Kidney capillary endothelial cell (primary cell): ENCODE measurements around the gene GCAT.

Experiments used
- DNase-seq: peaks from one replicate; pipeline ENCODE4 v3.0.0-alpha.2; 2018; ENCODE audit warnings: low spot score

GCAT gene

DNA sequence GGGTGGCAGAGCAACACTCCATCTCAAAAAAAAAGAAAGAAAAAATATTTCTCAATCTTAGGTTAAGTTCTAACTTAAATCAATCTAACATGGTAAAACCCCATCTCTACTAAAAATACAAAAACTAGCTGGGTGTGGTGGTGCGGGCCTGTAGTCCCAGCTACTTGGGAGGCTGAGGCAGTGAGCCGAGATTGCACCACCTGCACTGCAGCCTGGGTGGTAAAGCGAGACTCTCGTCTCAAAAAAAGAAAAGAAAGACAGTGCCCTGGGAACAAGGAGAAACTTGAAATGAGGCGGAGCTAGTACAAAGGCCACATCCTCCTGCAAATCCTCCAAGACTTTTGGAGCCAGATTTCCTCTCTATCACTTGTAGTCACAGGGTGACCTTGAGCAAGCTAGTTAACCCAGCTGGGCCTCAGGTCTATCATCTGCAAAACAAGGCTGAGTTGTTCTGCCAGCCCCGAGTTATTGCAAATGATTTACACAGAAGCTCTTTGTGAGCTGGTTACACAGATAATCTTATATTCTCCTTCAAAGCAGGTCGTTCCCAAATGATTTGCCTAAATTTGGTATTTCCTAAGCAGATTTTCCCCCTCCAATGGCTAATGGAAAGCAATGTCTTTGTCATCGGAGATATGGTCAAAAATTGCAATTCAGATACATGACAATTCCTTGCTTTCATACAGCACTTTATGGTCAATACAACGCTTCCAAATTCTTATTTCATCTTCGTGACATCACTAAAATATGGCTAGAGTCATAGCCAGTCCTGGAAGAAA, 34.5 kb downstream of the GCAT start:
- DNase-seq = no peak

DNA sequence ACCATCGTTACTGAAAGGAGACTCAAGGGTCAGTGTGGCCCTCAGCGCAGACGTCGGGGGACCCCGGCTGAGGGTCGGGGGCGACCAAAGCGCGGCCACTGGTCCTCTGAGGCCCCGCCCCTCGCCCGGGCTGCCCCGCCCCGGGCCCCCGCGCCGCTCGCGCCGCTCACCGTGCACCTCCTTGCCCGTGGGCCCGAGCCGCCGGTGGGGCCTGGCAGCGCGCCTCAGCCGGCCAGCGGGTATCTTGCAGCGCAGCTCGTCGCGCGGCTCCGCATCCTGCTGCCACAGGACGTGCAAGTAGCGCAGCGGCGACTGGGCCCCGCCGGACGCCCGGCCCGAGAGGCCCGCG, 36.0 kb downstream of the GCAT start:
- no peak for DNase-seq

DNA sequence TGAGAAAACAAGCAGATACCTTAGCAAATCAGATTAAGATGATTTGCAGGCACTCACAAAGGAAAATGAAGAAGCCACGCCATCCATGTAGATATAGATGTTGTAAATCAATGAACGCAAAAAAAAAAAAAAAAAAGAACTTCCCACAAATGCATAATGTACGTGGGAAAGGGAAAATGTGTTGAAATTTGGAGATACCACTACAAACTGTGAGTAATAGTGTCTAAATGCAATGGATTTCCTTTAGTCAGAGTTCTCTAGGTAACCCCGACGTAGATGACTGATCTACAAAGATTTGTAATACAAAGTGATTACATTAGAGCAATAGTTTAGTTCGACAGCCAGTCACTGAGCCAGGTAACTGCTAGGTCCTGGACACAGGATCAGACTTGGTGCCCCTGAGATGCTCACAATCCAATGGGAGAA, 37.2 kb downstream of the GCAT start:
- DNase-seq = no peak

DNA sequence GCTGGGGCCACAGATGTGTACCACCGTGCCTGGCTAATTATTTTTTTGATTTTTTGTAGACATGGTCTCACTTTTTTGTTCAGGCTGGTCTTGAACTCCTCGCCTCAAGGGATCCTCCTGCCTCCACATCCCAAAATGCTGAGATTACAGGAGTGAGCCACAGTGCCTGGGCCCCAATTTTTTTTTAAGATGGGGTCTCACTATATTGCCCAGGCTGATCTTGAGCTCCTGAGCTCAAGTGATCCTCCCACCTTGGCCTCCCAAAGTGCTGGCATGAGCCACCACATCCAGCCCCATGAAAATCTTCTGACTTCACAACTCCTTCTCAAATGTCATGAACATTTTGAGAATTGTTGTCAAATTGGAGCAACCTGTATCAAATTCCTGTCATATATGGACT, 38.7 kb downstream of the GCAT start:
- no peak for DNase-seq

DNA sequence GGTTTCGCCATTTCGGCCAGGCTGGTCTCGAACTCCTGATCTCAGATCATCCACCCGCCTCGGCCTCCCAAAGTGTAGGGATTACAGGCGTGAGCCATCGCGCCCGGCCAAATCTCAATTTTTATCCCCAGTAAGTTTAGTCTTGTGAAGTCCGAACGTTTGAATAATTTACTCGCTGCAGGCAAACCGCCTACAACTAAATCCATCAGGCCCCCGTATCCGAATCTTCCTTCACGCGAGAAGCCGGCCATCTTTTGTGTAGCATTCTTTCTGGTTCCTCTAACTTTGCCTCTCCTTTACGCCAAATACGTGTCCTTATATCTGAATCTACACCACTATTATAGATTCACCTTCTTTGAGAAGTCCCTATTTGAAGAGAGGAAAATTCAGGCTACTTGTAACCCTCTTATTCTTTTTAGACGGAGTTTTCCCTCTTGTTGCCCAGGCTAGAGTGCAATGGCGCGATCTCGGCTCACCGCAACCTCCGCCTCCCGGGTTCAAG, 40.9 kb downstream of the GCAT start:
- no peak for DNase-seq

DNA sequence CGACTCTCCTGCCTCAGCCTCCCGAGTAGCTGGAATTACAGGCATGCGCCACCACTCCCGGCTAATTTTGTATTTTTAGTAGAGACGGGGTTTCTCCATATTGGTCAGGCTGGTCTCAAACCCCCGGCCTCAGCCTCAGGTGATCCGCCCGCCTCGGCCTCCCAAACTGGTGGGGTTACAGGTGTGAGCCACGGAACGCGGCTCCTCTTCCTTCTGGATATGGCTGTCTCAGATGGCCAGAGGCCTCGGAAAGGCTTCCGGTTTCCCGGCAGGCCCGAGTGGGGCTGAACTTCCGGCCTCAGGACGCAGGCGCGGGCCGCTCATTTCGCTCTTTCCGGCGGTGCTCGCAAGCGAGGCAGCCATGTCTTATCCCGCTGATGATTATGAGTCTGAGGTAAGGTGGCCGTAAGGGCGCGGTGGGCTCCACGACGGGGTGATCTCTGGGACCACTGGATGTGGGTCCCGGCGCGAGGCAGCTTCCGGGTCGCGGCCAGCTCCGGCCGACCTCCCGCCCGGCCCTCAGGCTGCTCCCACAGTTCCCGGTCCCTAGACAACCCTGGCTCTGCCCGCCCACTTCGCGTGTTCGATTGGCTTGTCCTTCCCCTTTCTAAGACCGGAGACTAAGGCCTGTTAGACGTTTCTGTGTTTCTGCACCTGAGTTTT, 41.5 kb downstream of the GCAT start, which contains the start of gene EIF3L:
EIF3L (plus strand) TSS at position 331 of the 663 bp plus-strand sequence; CDS start at position 362, 31 bp downstream.
- peak; percentile 93 for DNase-seq

DNA sequence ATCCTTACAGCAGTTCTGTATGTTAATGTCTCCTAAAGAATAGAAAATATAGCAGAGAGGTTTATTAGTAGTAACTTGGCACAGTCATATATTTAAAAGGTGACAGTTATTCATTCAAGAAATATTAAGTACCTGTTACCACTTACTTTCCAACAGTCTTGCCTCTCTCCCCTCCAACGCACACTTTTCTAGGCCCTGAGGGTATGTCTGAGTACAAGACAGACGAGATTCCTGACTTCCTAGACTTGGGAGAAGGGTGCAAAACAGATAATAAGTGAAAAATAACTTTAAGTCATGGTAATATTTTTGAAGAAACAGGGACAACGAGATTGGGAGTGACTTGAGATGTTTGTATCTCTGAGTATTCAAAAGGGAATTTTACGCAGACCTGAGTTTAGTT, 43.1 kb downstream of the GCAT start:
- DNase-seq = no peak

DNA sequence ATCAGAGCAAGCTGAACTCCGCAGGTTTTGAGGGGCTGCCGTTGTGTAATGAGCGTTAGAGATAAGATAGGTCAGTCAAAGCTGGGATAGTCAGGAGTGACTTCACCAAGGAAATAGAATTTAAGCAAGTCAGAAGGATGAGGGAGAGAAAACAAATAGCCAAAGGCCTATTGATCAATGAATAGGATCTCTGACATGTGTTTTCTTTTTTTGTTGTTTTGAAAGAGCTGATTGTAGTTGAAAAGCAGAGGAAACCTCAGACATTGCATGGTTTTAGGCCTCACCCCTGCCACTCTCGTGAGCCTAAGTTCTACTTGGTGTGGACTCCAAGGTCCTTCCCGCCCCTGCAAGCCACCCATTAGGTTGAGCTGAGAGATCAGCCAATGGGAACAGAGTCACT, 44.7 kb downstream of the GCAT start:
- no peak for DNase-seq

DNA sequence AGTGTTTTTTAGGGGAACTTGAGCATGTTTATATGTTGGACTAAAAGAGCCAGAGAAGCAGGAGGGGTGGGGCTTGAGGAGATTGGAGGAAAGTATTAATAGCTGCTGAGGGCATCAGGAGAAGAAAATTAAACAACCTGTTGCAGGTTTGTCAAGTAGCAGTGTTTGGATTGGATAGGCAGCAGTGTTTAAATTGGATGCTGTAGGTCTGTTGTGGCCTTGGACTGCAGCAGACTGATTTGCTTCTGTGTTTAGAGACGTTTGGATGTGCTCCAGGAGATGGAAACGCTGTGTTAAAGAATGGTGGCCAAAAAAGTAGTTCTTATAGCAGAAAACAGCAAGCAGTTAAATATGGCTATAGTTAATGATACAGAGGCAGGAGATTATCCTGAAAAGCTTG, 47.2 kb downstream of the GCAT start:
- no peak for DNase-seq

DNA sequence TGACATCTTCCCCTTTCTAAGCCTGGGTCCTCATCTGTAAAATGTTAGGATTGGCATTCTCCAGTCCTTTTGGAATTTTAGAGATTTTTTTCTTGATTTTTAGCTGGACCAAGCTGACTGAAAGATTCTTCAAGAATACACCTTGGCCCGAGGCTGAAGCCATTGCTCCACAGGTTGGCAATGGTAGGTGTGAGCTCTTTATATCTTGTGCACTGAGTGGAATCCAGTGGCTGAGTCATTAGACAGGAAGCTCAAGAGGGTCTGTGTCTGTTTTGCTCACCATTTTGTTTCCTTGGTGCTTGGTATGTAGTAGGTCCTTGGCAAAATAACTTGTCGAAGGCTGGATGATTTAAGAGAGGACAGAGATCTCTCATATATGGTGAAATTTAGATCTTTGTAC, 47.7 kb downstream of the GCAT start:
- DNase-seq = no peak

DNA sequence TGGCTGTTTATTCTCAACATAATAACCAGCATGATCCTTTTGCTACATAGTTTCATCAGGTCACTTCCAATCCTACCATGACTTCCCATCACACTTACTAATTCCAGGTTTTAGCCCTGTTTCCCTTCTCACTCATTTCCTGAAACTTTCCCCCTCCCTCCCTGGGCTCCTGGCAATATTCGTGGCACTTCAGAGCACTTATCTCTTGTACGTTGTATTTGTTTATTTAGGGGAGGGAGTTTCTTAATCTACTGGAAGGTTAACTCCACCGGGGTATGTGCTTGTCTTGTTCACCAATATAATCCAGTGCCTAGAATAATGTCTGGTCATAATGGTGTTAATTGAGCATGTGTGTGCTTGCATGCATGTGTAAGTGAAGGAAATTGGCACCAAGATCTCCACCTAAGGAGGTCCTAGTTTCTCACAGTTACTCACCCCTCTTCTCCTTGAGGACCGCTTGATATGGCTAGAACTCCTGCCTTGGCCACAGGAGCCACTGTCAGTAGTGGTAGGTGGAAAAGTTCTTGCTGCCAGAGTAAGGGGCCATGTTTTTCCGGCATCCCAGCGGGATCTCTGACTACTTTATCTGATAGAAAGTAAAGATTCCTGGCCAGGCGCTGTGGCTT, 53.2 kb downstream of the GCAT start:
- DNase-seq = no peak

DNA sequence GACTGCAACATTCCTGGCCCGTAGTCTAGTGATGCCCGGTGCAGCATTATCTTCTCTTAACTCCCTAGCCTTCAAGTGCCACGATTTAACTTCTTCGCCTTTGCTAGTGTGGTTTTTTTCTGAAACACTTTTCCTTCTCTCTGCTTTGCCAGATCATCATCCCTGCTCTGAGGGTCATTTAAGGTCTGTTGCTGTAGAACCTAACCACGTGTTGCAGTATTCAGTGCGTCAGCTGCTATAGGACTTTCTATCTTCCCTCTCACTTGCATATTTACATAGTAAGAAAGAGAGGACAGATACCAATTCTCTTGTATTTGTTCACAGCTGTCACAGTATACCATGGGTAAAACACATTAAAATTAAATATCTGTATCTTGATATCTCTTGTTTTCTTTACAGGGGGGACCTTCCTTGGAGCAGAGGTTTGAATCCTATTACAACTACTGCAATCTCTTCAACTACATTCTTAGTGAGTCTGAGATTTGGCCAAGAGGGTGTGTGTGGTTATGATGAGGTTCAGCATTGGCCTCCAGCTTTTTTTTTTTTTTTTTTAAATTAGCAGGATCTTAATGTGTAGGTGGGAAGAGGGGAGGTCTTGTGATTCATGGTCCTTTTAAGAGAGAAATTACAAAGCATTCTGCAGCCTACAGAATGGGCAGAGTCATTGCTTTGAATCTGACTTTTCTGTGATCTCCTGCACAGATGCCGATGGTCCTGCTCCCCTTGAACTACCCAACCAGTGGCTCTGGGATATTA, 55.0 kb downstream of the GCAT start:
- no peak for DNase-seq

DNA sequence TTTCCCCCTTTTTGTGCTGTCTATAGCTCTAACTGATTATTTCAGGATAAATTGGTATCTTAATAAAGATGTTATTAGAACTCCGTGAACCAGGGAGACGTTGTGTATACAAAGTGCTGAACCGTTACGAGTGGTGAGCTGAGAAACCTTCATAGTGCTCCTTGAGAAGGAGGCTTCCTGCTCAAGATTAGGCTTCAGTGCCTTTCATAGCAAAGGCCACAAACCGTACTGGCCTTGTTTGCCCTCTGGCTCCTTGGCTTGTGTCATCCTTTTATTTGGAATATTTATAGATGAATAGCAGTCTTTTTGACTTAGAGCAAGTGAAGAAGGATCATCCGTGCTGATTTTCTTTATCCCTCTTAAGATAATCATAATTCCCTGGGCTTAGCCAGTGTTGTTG, 57.8 kb downstream of the GCAT start:
- DNase-seq = no peak
